OCI-LY3 (cell line): ENCODE measurements around the gene ALDOB.

Experiments used
- H2AFZ ChIP-seq: fragments of 200-600, 300-600 bp; shearing (Covaris generic); 2 replicates; pipeline ENCODE4 v1.6.0; 2014; ENCODE audit warnings: antibody characterized with exemption, low read depth, low read length
- H3K27ac ChIP-seq: fragments of 200-600, 300-600 bp; sonication (generic); 2 replicates; pipeline ENCODE4 v1.5.1; 2014; ENCODE audit warnings: mild to moderate bottlenecking, low read length, moderate library complexity, mixed read lengths
- H3K27me3 ChIP-seq: fragments of 200-600, 300-600 bp; sonication (generic); 2 replicates; pipeline ENCODE4 v1.6.1; 2014; ENCODE audit warnings: low read depth, low read length, mixed read lengths
- H3K36me3 ChIP-seq: fragments of 200-600, 300-600 bp; sonication (generic); replicated peaks from 2 replicates; pipeline ENCODE3; 2014; ENCODE audit warnings: low read depth, low read length, mixed read lengths
- H3K4me1 ChIP-seq: fragments of 300-600, 200-600 bp; sonication (generic); 2 replicates; pipeline ENCODE4 v1.6.1; 2014; ENCODE audit warnings: low read length, mixed read lengths
- H3K4me2 ChIP-seq: fragments of 200-600, 300-600 bp; sonication (generic); 2 replicates; pipeline ENCODE4 v1.6.1; 2014; ENCODE audit warnings: low read length, mixed read lengths
- H3K4me3 ChIP-seq: fragments of 300-600, 200-600 bp; sonication (generic); 2 replicates; pipeline ENCODE4 v1.5.1; 2014; ENCODE audit warnings: antibody characterized with exemption, mild to moderate bottlenecking, low read length, moderate library complexity
- H3K79me2 ChIP-seq: fragments of 300-600, 200-600 bp; shearing (Covaris generic); 2 replicates; pipeline ENCODE4 v1.6.1; 2014; ENCODE audit warnings: mild to moderate bottlenecking, low read length, mixed read lengths
- H3K9ac ChIP-seq: fragments of 300-600, 200-600 bp; shearing (Covaris generic); 2 replicates; pipeline ENCODE4 v1.6.0; 2014; ENCODE audit warnings: mild to moderate bottlenecking, low read length, moderate library complexity
- H3K9me3 ChIP-seq: fragments of 200-600, 300-600 bp; shearing (Covaris generic); 2 replicates; pipeline ENCODE4 v1.6.1; 2014; ENCODE audit warnings: low read length, mixed read lengths; ENCODE audit not compliant: insufficient read depth
- H4K20me1 ChIP-seq: fragments of 200-600, 300-600 bp; sonication (generic); 2 replicates; pipeline ENCODE4 v1.6.1; 2016; ENCODE audit warnings: low read length, mixed read lengths; ENCODE audit not compliant: insufficient read depth
- CTCF ChIP-seq: fragments of 200-600, 300-600 bp; sonication (generic); IDR thresholded peaks from 2 replicates; pipeline ENCODE4 v1.5.1; 2014; ENCODE audit warnings: antibody characterized with exemption, low read length, low read depth
- EZH2phosphoT487 ChIP-seq: fragments of 200-600 bp; shearing (Covaris generic); IDR thresholded peaks from 2 replicates; pipeline ENCODE4 v1.6.1; 2018; ENCODE audit warnings: antibody characterized with exemption, mixed run types, low read depth

The ALDOB gene

DNA sequence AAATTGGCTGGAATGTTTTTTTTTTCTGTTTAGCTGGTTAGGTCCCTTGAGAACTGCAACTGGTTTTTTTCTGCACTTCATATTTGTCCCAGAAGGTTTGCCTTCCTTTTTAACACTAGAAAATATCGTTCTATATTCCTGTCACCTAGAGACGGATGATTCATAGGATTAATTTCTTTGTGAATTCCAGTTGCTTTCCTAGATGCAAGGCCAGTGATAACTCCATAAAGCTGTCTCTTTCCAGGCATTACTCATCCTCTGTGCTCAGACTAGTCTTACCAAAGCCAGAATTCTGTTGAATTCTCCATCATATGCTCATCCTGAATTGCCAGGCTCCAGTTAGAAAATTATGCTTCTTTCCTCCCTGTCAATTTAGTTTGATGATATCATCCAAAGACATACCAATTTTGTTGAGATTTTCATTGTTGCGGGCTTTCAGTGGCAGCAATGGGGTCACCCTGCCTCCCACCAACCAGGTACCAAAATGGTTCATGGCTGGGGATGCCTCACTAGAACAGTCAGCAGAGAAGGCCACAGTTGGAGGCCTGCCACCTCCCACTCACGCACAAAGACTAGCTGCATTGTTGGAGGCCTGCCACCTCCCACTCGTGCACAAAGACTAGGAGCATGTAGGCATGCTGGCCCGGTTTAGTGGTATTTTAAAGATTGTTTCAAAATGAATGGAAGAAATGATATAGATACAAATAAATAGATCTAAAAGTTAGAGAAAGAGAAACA, 59.3 kb downstream of the ALDOB start:
- H3K27me3 ChIP-seq = no peaks in the 10 kb centered on the region
- H3K4me3 ChIP-seq = no peak overlapping the region
- H3K36me3 ChIP-seq = no peaks in the 10 kb centered on the region
- no peak overlapping the region for H3K9ac ChIP-seq
- no peaks in the 10 kb centered on the region for H4K20me1 ChIP-seq
- H3K9me3 ChIP-seq = no peaks in the 10 kb centered on the region
- H3K4me2 ChIP-seq = no peak overlapping the region
- no peaks in the 10 kb centered on the region for H3K79me2 ChIP-seq
- no peaks in the 10 kb centered on the region for H3K4me1 ChIP-seq
- H3K27ac ChIP-seq = no peak overlapping the region
- no peak overlapping the region for H2AFZ ChIP-seq
- TF ChIP-seq CTCF (no peak), EZH2phosphoT487 (no peak)

DNA sequence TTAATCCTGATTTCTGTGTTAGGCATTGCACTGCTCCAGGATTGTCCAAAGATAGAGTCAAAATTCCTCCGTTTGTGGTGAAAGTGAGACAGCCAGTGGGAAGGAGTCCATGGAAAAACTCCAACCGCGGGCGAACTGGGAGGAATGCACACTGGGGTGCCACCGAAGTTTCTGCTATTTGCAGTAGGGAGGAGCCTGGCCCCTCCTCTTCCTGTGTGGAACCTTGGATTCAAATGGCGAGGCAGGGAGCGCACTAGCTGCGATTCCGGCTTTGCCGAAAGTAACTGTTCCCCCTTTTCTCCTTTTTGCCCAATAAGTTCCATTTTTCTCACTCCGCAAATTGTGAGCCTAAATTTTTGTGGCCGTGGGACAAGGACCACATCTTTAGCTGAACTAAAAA, 60.0 kb downstream of the ALDOB start:
- Histone ChIP-seq H4K20me1 (no peaks in the 10 kb centered on the region), H2AFZ (no peak overlapping the region), H3K27ac (no peak overlapping the region), H3K4me2 (no peak overlapping the region), H3K4me1 (no peaks in the 10 kb centered on the region), H3K9me3 (no peaks in the 10 kb centered on the region), H3K36me3 (no peaks in the 10 kb centered on the region), H3K79me2 (no peaks in the 10 kb centered on the region), H3K27me3 (no peaks in the 10 kb centered on the region), H3K9ac (no peak overlapping the region), H3K4me3 (no peak overlapping the region)
- TF ChIP-seq EZH2phosphoT487 (no peak), CTCF (no peak)

DNA sequence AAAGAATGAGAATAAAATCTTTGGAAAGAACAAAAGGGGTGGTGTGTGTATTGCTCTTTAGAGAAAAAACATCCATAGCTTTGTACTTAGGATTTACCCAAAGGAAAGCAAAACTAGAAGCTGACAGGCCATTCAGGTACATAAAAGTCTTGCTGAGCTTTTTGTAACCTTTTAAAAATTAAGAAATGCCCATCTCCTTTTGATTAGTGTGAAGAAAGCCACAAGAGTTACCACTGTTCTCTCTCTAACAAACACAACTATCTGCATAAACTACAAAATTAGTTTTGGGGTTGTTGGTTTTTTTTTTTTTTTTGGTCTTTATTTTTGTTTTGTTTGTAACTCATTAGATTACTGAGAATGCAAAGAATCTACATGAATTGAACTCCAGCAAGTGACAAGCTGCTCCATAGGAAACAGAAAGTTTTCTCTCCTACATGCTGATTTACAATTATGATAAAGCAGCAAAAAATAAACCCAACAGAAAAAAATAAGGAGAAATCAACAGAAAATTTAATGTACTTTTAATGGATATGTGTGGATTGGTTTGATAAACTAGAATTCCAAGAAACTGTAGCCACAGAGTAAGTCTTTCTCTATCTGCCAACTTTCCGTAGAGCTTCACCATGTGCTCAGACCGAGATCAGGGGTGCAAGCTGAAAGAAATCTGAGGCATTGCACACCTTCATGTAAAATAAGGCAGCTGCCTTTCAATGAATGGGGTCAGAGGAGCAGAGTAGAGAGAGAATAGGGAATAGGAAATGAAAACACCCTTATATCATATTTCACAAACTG, 63.1 kb downstream of the ALDOB start:
- Histone ChIP-seq H3K27ac (no peak overlapping the region), H3K79me2 (no peaks in the 10 kb centered on the region), H3K4me1 (no peaks in the 10 kb centered on the region), H3K27me3 (no peaks in the 10 kb centered on the region), H3K9ac (no peak overlapping the region), H4K20me1 (no peaks in the 10 kb centered on the region), H3K4me2 (no peak overlapping the region), H3K9me3 (no peaks in the 10 kb centered on the region), H3K4me3 (no peak overlapping the region), H2AFZ (no peak overlapping the region), H3K36me3 (no peaks in the 10 kb centered on the region)
- TF ChIP-seq EZH2phosphoT487 = no peak
- no peak for TF ChIP-seq CTCF

- Histone ChIP-seq H3K4me1 (no peaks in the 10 kb centered on the region), H3K36me3 (no peaks in the 10 kb centered on the region), H3K4me3 (no peak overlapping the region), H3K9ac (no peak overlapping the region), H3K79me2 (no peaks in the 10 kb centered on the region), H3K27ac (no peak overlapping the region), H3K27me3 (no peaks in the 10 kb centered on the region), H4K20me1 (no peaks in the 10 kb centered on the region), H2AFZ (no peak overlapping the region), H3K4me2 (no peak overlapping the region), H3K9me3 (no peaks in the 10 kb centered on the region)
- TF ChIP-seq EZH2phosphoT487 (no peak), CTCF (no peak)
These were observed 63.8 kb downstream of the ALDOB start for GRCh38 chr9:101371813-101372212.
